ENCODE measurements around the gene ZNF784. TPM values are rescaled to one million over a fixed set of nuclear protein-coding genes. Genes with fewer than 3 reads are reported as not detected.

ZNF784 gene
- total and polyA plus RNA-seq, 9 of the 15 experiments (the other 6 are each of a cell fraction or from before 2014, with no cell fraction given), result 0.14 to 6.1 (median 2.1) TPM

GRCh38 chr19:55599842-55600661, 24.3 kb downstream of the ZNF784 start, which contains the start of gene ZNF524 (continued):
- TF ChIP-seq REST (IDR thresholded peaks at IDR 0.05; ENCODE audit: borderline replicate concordance), result no peak
- TF ChIP-seq REST (CRISPR knock-in tag; IDR thresholded peaks at IDR 0.05; ENCODE audit: low read depth), result peak; percentile 70; the same call in 1 of the 2 replicates
- 0 out of 2 replicates have a peak, but pooled peaks have one; percentile 49 for TF ChIP-seq ZNF76 (CRISPR knock-in tag; IDR thresholded peaks at IDR 0.05; ENCODE audit: borderline replicate concordance)
- no peak for TF ChIP-seq RBM15 (IDR thresholded peaks at IDR 0.05; ENCODE audit: insufficient read depth, low read length)
- TF ChIP-seq KLF6 (CRISPR knock-in tag; IDR thresholded peaks at IDR 0.05; ENCODE audit: borderline replicate concordance), result peak; percentile 79; the same call in 1 of the 2 replicates
- TF ChIP-seq ATF1 (CRISPR knock-in tag; IDR thresholded peaks at IDR 0.05), result no peak
- 0 out of 2 replicates have a peak, but pooled peaks have one; percentile 64 for TF ChIP-seq ATF1 (tag; IDR thresholded peaks at IDR 0.05)
- peak; percentile 18; the same call in 1 of the 2 replicates for TF ChIP-seq NR2C2 (CRISPR knock-in tag; IDR thresholded peaks at IDR 0.05)
- TF ChIP-seq NR2C2 (tag; IDR thresholded peaks at IDR 0.05), result peak; percentile 98
- peak; percentile 85 for TF ChIP-seq MYBL2 (IDR thresholded peaks at IDR 0.05; ENCODE audit: low read depth)
- TF ChIP-seq MYBL2 (CRISPR knock-in tag; IDR thresholded peaks at IDR 0.05; ENCODE audit: borderline replicate concordance), result no peak
- no peak for TF ChIP-seq FOXJ3 (CRISPR knock-in tag; IDR thresholded peaks at IDR 0.05)
- peak; percentile 51 for TF ChIP-seq CTBP1 (IDR thresholded peaks at IDR 0.05; ENCODE audit: borderline replicate concordance)
- peak; percentile 87 for TF ChIP-seq NEUROD1 (IDR thresholded peaks at IDR 0.05; ENCODE audit: borderline replicate concordance, low read depth, low read length, partially characterized antibody)
- no peak for TF ChIP-seq ESRRB (CRISPR knock-in tag; IDR thresholded peaks at IDR 0.05; ENCODE audit: borderline replicate concordance)
- TF ChIP-seq RB1 (IDR thresholded peaks at IDR 0.05; ENCODE audit: low read depth), result peak; percentile 99
- no peak for TF ChIP-seq GATA2 (CRISPR knock-in tag; IDR thresholded peaks at IDR 0.05)
- TF ChIP-seq SUPT5H (IDR thresholded peaks at IDR 0.05), result peak; percentile 5
- peak; percentile 88 to 93 (median 91) for TF ChIP-seq YY1 (IDR thresholded peaks at IDR 0.05; ENCODE audit: borderline replicate concordance in 1 of 3, control insufficient read depth in 1 of 3, extremely low read depth in 1 of 3, insufficient read depth in 3 of 3, insufficient read length in 1 of 3, insufficient replicate concordance in 2 of 3, low read depth in 1 of 3, low read length in 2 of 3)

Measured in K562 (cell line).